SK-N-SH (cell line): ENCODE measurements around the gene ZMYM1.

Source experiments
- EZH2phosphoT487 ChIP-seq: fragments of 200-600 bp; sonication (generic); IDR thresholded peaks from 2 replicates; pipeline ENCODE4 v1.6.1; 2017; ENCODE audit warnings: low read depth, mixed run types, mild to moderate bottlenecking, antibody characterized with exemption, moderate library complexity, borderline replicate concordance
- FOSL2 ChIP-seq: IDR thresholded peaks from 2 replicates; pipeline ENCODE4 v1.4.0; 2012; ENCODE audit warnings: low read depth, mild to moderate bottlenecking, moderate library complexity, borderline replicate concordance
- GABPA ChIP-seq: IDR thresholded peaks from 2 replicates; pipeline ENCODE4 v1.4.0; 2012; ENCODE audit warnings: low read depth, mild to moderate bottlenecking
- JUND ChIP-seq: IDR thresholded peaks from 2 replicates; pipeline ENCODE4 v1.4.0; 2012
- RCOR1 ChIP-seq: fragments of 150-350 bp; IDR thresholded peaks from 2 replicates; pipeline ENCODE4 v1.6.1; 2017; ENCODE audit warnings: antibody characterized with exemption, low read length
- SMC3 ChIP-seq: IDR thresholded peaks from 2 replicates; pipeline ENCODE4 v1.6.1; 2012; ENCODE audit warnings: low read depth, low read length, improper control_type of control experiment
- TAF1 ChIP-seq: IDR thresholded peaks from 2 replicates; pipeline ENCODE4 v1.6.1; 2012; ENCODE audit warnings: low read depth, mild to moderate bottlenecking, low read length, moderate library complexity, borderline replicate concordance
- TEAD4 ChIP-seq: IDR thresholded peaks from 2 replicates; pipeline ENCODE4 v1.4.0; 2012; ENCODE audit warnings: mild to moderate bottlenecking, borderline replicate concordance; ENCODE audit not compliant: insufficient read depth
- YY1 ChIP-seq: IDR thresholded peaks from 2 replicates; pipeline ENCODE4 v1.4.0; 2012; ENCODE audit warnings: low read depth, mild to moderate bottlenecking
- TF ChIP-seq, protein P1 (sequence below): IDR thresholded peaks from 2 replicates; pipeline ENCODE4 v1.4.0; 2012; ENCODE audit warnings: low read depth
- TF ChIP-seq, protein P2 (sequence below): fragments of 200-600 bp; sonication (generic); IDR thresholded peaks from 2 replicates; pipeline ENCODE4 v1.6.1; 2017; ENCODE audit warnings: antibody characterized with exemption, mild to moderate bottlenecking, moderate library complexity
- TF ChIP-seq, protein P3 (sequence below): fragments of 150-350 bp; IDR thresholded peaks from 2 replicates; pipeline ENCODE4 v1.6.1; 2016; ENCODE audit warnings: mild to moderate bottlenecking, low read depth, low read length

DNA sequence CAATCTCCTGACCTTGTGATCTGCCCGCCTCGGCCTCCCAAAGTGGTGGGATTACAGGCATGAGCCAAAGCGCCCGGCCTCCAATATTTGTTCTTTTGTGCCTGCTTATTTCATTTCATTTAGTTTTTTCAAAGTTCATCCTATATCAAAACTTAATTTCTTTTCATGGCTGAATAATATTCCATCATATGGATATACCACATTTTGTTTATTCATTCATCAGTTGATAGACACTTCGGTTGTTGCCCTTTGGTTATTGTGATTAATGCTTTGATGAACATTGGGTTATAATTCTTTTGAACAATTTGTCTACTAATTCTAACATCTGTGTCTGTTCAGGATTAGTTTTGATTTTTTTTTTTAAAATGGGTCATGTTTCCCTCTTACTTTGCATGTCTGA lies 72.0 kb downstream of the ZMYM1 start:
- TF ChIP-seq, protein P1, sequence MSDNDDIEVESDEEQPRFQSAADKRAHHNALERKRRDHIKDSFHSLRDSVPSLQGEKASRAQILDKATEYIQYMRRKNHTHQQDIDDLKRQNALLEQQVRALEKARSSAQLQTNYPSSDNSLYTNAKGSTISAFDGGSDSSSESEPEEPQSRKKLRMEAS, result no peak
- TF ChIP-seq TEAD4, result no peak
- TF ChIP-seq TAF1, result no peak
- TF ChIP-seq, protein P2, sequence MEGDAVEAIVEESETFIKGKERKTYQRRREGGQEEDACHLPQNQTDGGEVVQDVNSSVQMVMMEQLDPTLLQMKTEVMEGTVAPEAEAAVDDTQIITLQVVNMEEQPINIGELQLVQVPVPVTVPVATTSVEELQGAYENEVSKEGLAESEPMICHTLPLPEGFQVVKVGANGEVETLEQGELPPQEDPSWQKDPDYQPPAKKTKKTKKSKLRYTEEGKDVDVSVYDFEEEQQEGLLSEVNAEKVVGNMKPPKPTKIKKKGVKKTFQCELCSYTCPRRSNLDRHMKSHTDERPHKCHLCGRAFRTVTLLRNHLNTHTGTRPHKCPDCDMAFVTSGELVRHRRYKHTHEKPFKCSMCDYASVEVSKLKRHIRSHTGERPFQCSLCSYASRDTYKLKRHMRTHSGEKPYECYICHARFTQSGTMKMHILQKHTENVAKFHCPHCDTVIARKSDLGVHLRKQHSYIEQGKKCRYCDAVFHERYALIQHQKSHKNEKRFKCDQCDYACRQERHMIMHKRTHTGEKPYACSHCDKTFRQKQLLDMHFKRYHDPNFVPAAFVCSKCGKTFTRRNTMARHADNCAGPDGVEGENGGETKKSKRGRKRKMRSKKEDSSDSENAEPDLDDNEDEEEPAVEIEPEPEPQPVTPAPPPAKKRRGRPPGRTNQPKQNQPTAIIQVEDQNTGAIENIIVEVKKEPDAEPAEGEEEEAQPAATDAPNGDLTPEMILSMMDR, result no peak
- TF ChIP-seq FOSL2, result no peak
- no peak for TF ChIP-seq GABPA
- TF ChIP-seq, protein P3, sequence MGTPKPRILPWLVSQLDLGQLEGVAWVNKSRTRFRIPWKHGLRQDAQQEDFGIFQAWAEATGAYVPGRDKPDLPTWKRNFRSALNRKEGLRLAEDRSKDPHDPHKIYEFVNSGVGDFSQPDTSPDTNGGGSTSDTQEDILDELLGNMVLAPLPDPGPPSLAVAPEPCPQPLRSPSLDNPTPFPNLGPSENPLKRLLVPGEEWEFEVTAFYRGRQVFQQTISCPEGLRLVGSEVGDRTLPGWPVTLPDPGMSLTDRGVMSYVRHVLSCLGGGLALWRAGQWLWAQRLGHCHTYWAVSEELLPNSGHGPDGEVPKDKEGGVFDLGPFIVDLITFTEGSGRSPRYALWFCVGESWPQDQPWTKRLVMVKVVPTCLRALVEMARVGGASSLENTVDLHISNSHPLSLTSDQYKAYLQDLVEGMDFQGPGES, result no peak
- no peak for TF ChIP-seq EZH2phosphoT487
- TF ChIP-seq YY1, result no peak
- no peak for TF ChIP-seq RCOR1
- TF ChIP-seq SMC3, result no peak
- no peak for TF ChIP-seq JUND
